GM10847 (cell line): ENCODE results near the gene FN1.

Experiments
- POLR2A ChIP-seq: IDR thresholded peaks from 2 replicates; pipeline ENCODE4 v1.6.1; 2011; ENCODE audit not compliant: insufficient read length; ENCODE audit errors: extremely low read depth

The FN1 gene

GRCh38 chr2:215372968-215373649 lies 62.8 kb downstream of the FN1 start:
- TF ChIP-seq POLR2A = no peak

- TF ChIP-seq POLR2A = no peak
Measured at GRCh38 chr2:215371915-215372897, 63.7 kb downstream of the FN1 start.

- TF ChIP-seq POLR2A = no peak
Measured at GRCh38 chr2:215370112-215370965, 65.5 kb downstream of the FN1 start.

GRCh38 chr2:215369181-215369760 lies 66.6 kb downstream of the FN1 start:
- no peak for TF ChIP-seq POLR2A

GRCh38 chr2:215368493-215368809 lies 67.4 kb downstream of the FN1 start:
- TF ChIP-seq POLR2A = no peak

GRCh38 chr2:215367662-215368492 lies 68.0 kb downstream of the FN1 start:
- no peak for TF ChIP-seq POLR2A

GRCh38 chr2:215366440-215367032 lies 69.3 kb downstream of the FN1 start:
- TF ChIP-seq POLR2A = no peak

GRCh38 chr2:215365184-215365658 lies 70.6 kb downstream of the FN1 start:
- no peak for TF ChIP-seq POLR2A

GRCh38 chr2:215364157-215365155 lies 71.4 kb downstream of the FN1 start:
- TF ChIP-seq POLR2A = no peak

- TF ChIP-seq POLR2A = no peak
Measured at GRCh38 chr2:215363461-215364156, 72.3 kb downstream of the FN1 start.

GRCh38 chr2:215363039-215363438 lies 72.8 kb downstream of the FN1 start:
- no peak for TF ChIP-seq POLR2A

- TF ChIP-seq POLR2A = no peak
Measured at GRCh38 chr2:215362562-215362904, 73.3 kb downstream of the FN1 start.
